Neural cell (in vitro differentiated cells): ENCODE measurements around the gene CLIC3. TPM values are rescaled to one million over a fixed set of nuclear protein-coding genes. Genes with fewer than 3 reads are reported as not detected.

Source experiments
- H2AFZ ChIP-seq: fragments of 200-600, 300-800 bp; sonication (generic), shearing (Covaris generic); 2 replicates; pipeline ENCODE4 v1.6.0; 2014; ENCODE audit warnings: low read depth, mild to moderate bottlenecking, antibody characterized with exemption, low read length, moderate library complexity
- H3F3A ChIP-seq: fragments of 200-600 bp; shearing (Covaris generic); 2 replicates; pipeline ENCODE4 v1.6.1; 2016; ENCODE audit warnings: mild to moderate bottlenecking, moderate library complexity, mixed read lengths, antibody characterized with exemption, low read length; ENCODE audit not compliant: insufficient read depth, poor library complexity, severe bottlenecking
- H3K27ac ChIP-seq: fragments of 200-600, 300-800 bp; sonication (generic), shearing (Covaris generic); 2 replicates; pipeline ENCODE4 v1.5.1; 2014; ENCODE audit warnings: mild to moderate bottlenecking, low read length, moderate library complexity
- H3K27me3 ChIP-seq: fragments of 300-800, 200-600 bp; sonication (generic), shearing (Covaris generic); 2 replicates; pipeline ENCODE4 v1.6.0; 2014; ENCODE audit warnings: mild to moderate bottlenecking, low read depth, low read length, moderate library complexity; ENCODE audit not compliant: insufficient read depth
- H3K36me3 ChIP-seq: fragments of 300-800, 200-600 bp; sonication (generic), shearing (Covaris generic); 2 replicates; pipeline ENCODE4 v1.5.1; 2014; ENCODE audit warnings: mild to moderate bottlenecking, antibody characterized with exemption, low read length, moderate library complexity; ENCODE audit not compliant: insufficient read depth
- H3K4me2 ChIP-seq: fragments of 300-800, 200-600 bp; sonication (generic), shearing (Covaris generic); 2 replicates; pipeline ENCODE4 v1.6.0; 2014; ENCODE audit warnings: mild to moderate bottlenecking, low read length
- H3K4me3 ChIP-seq: fragments of 300-800, 200-600 bp; sonication (generic), shearing (Covaris generic); 2 replicates; pipeline ENCODE4 v1.5.1; 2014; ENCODE audit warnings: mild to moderate bottlenecking, low read length, moderate library complexity
- H3K79me2 ChIP-seq: fragments of 200-600 bp; shearing (Covaris generic); replicated peaks from 2 replicates; pipeline ENCODE4 v1.6.0; 2014; ENCODE audit warnings: mild to moderate bottlenecking, low read length, moderate library complexity; ENCODE audit not compliant: insufficient read depth
- H3K9ac ChIP-seq: fragments of 300-800, 200-600 bp; sonication (generic), shearing (Covaris generic); 2 replicates; pipeline ENCODE4 v1.6.1; 2016; ENCODE audit warnings: mild to moderate bottlenecking, low read length, mixed read lengths
- H3K9me2 ChIP-seq: fragments of 200-600 bp; shearing (Covaris generic); 2 replicates; pipeline ENCODE4 v1.6.1; 2016; ENCODE audit warnings: mild to moderate bottlenecking, low read length, mixed read lengths; ENCODE audit not compliant: insufficient read depth
- H3K9me3 ChIP-seq: fragments of 200-600, 300-800 bp; sonication (generic), shearing (Covaris generic); 2 replicates; pipeline ENCODE4 v1.6.1; 2016; ENCODE audit warnings: mild to moderate bottlenecking, mixed run types, low read length, moderate library complexity, mixed read lengths
- H4K20me1 ChIP-seq: fragments of 200-600 bp; shearing (Covaris generic); 2 replicates; pipeline ENCODE4 v1.6.1; 2016; ENCODE audit warnings: mild to moderate bottlenecking, mixed run types; ENCODE audit not compliant: insufficient read depth
- CTCF ChIP-seq: fragments of 450-650 bp; IDR thresholded peaks from 2 replicates; pipeline ENCODE4 v1.5.1; 2014; ENCODE audit warnings: antibody characterized with exemption, mild to moderate bottlenecking, moderate library complexity; ENCODE audit not compliant: poor library complexity, severe bottlenecking
- EP300 ChIP-seq: fragments of 450-650 bp; conservative IDR thresholded peaks from 2 replicates; pipeline ENCODE4 v1.6.1; 2014; ENCODE audit warnings: antibody characterized with exemption, mild to moderate bottlenecking, moderate library complexity; ENCODE audit not compliant: poor library complexity, severe bottlenecking
- EZH2 ChIP-seq: fragments of 200-600, 300-800 bp; shearing (Covaris generic), sonication (generic); IDR thresholded peaks from 2 replicates; pipeline ENCODE4 v1.6.1; 2014; ENCODE audit warnings: antibody characterized with exemption, low read length, borderline replicate concordance, mild to moderate bottlenecking; ENCODE audit not compliant: insufficient read depth, poor library complexity, severe bottlenecking
- MXI1 ChIP-seq: fragments of 450-650 bp; conservative IDR thresholded peaks from 2 replicates; pipeline ENCODE4 v1.6.1; 2014; ENCODE audit warnings: antibody characterized with exemption, mild to moderate bottlenecking; ENCODE audit not compliant: poor library complexity, severe bottlenecking
- POLR2AphosphoS5 ChIP-seq: IDR thresholded peaks from 2 replicates; pipeline ENCODE4 v1.6.1; 2012
- RAD21 ChIP-seq: fragments of 450-650 bp; conservative IDR thresholded peaks from 2 replicates; pipeline ENCODE4 v1.6.1; 2014; ENCODE audit warnings: antibody characterized with exemption, mild to moderate bottlenecking, moderate library complexity
- REST ChIP-seq: IDR thresholded peaks from 2 replicates; pipeline ENCODE4 v1.6.1; 2012; ENCODE audit warnings: borderline replicate concordance
- SMC3 ChIP-seq: fragments of 450-650 bp; conservative IDR thresholded peaks from 2 replicates; pipeline ENCODE4 v1.6.1; 2014; ENCODE audit warnings: antibody characterized with exemption, mild to moderate bottlenecking, moderate library complexity; ENCODE audit not compliant: poor library complexity
- TAF1 ChIP-seq: IDR thresholded peaks from 2 replicates; pipeline ENCODE4 v1.6.1; 2012; ENCODE audit warnings: low read depth
- polyA plus RNA-seq: library from polyadenylated mRNA; depleted of rRNA; stranded (reverse); fragments of >200 nt; gene quantifications from 2 replicates; pipeline ENCODE4 v1.2.3, GENCODE V29; 2014

CLIC3 gene
- polyA plus RNA-seq, 1 donor from 2014 or later, result not detected

- H3K27me3 ChIP-seq, result no peaks in the 10 kb centered on the region
- H3K4me2 ChIP-seq, result no peak overlapping the region
- H3K9me2 ChIP-seq, result no peaks in the 10 kb centered on the region
- no peak overlapping the region for H2AFZ ChIP-seq
- H3F3A ChIP-seq, result no peaks in the 10 kb centered on the region
- H3K4me3 ChIP-seq, result no peak overlapping the region
- no peaks in the 10 kb centered on the region for H3K9me3 ChIP-seq
- H3K9ac ChIP-seq, result no peak overlapping the region
- TF ChIP-seq EZH2, result no peak
- TF ChIP-seq EP300, result no peak
- no peak for TF ChIP-seq REST
- no peak for TF ChIP-seq RAD21
- no peak for TF ChIP-seq MXI1
- TF ChIP-seq CTCF, result no peak
- no peak for TF ChIP-seq TAF1
- no peak for TF ChIP-seq SMC3
- TF ChIP-seq POLR2AphosphoS5, result no peak
- no peaks in the 10 kb centered on the region for H3K36me3 ChIP-seq
- peaks cover 5% of the 10 kb centered on the region for H3K79me2 ChIP-seq
- H4K20me1 ChIP-seq, result no peaks in the 10 kb centered on the region
- H3K27ac ChIP-seq, result no peak overlapping the region
Observed at GRCh38 chr9:137038916-137039315, 42.5 kb upstream of the CLIC3 start.

- Histone ChIP-seq H3K9me2 (no peaks in the 10 kb centered on the region), H3K9me3 (no peaks in the 10 kb centered on the region), H3K27me3 (no peaks in the 10 kb centered on the region), H3K9ac (no peak overlapping the region), H3K27ac (no peak overlapping the region), H3K4me3 (no peak overlapping the region), H4K20me1 (no peaks in the 10 kb centered on the region), H3K79me2 (no peaks in the 10 kb centered on the region), H3K36me3 (no peaks in the 10 kb centered on the region), H3F3A (no peaks in the 10 kb centered on the region), H3K4me2 (no peak overlapping the region), H2AFZ (no peak overlapping the region)
- TF ChIP-seq POLR2AphosphoS5, result no peak
- no peak for TF ChIP-seq TAF1
- no peak for TF ChIP-seq CTCF
- TF ChIP-seq RAD21, result no peak
- TF ChIP-seq SMC3, result no peak
- TF ChIP-seq EZH2, result no peak
- no peak for TF ChIP-seq MXI1
- no peak for TF ChIP-seq EP300
- no peak for TF ChIP-seq REST
Observed at GRCh38 chr9:137037483-137037882, 41.1 kb upstream of the CLIC3 start.
